GM18858 (cell line): ENCODE data around the gene SDK1.
"Not testable (repeated sequence)": the region's sequence is repeated elsewhere in the genome, so short reads cannot be mapped to it uniquely, and the experiment has no call there.

Experiments
- ATAC-seq: cut with Tn5 transposase; IDR thresholded peaks from one replicate; pipeline ENCODE4 v1.9.1; 2021; ENCODE audit not compliant: unreplicated experiment

The SDK1 gene

GRCh38 chr7:4248295-4248694, 947.2 kb downstream of the SDK1 start:
- no peak for ATAC-seq

- ATAC-seq, result no peak
These were observed 948.2 kb downstream of the SDK1 start for GRCh38 chr7:4249241-4249640.

GRCh38 chr7:4255336-4255735, 954.3 kb downstream of the SDK1 start:
- no peak for ATAC-seq

GRCh38 chr7:4256286-4256685, 955.2 kb downstream of the SDK1 start:
- no peak for ATAC-seq

DNA sequence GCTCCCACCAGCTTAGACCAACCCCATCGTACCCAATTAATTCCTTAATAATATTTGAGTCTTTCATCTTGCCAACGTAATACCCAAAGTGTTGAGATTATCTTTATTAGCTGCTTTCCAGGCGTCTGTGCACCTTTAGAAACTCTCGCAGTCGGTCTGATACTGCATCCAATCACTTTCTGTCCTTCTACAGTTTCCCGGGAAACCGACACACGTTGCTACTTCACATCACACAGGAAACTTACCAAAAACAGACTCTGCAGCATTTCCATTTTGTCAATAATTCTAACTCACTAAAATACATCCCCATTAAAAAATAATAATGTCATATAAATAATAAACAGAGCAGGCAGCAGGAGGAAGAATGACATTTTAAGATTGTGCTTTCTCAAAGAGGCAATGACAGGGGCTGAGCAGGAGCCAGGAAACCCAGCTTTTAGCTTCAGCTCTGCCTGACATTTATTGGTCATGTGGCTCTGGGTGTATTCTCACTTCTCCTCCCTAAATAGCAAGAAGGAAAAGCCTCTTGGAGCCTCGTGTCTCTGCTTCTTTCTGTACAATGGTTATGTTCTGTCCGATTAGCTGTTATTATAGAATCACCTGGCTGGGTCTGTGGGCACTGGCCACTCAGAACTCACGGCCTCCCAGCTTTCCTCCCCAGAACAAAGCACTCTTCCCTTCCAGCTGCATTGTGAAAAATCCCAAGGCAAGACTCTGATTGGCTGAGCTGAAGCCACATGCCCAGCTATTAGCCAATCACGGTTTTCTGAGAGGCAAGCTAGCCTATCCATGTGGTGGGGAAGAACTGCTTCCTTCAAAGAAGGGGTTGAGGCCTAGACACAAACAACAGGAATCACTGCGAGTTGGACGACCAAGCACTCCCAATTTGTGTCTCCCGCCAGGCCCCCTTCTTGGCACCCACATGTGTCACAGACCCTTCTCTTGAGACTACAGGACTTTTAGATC, 956.4 kb downstream of the SDK1 start:
- no peak for ATAC-seq

GRCh38 chr7:4260116-4260515, 959.1 kb downstream of the SDK1 start:
- ATAC-seq, result not testable (repeated sequence)

DNA sequence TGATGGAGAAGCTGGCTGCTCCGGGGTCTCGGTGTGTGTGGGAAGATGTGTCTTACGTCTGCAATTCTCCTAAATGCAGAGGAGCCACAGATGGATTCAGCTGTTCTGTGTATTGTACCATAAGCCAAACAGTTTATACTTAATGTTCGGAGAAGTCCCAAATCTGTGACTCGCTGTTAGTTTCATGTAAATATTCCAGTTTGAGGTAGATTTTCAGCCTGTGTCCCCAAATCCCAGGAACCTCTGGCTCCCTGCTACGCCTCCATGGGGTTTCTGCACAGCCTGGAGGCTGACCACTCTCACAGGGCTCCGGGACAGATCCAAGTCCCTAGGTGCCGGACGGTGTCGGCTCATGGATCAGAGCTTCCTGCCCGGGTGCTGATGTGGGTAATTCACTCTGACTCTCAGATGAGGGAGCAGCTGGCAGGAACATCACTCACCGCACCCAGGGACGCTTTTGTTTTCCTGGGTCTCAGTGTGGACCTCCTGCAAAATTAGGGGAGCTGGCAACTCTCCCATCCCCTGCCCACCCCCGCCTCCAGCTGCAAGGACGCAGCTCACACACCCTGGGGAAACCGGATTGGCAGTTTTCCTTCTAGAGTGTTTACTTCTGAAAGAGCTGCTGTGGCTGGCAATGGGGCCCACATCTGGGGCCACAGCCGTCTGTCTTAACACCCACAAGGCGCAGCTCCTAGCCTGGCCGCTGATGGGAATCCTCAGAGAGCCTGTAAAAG, 960.0 kb downstream of the SDK1 start:
- ATAC-seq, result no peak

- no peak for ATAC-seq
These were observed 960.5 kb downstream of the SDK1 start for GRCh38 chr7:4261601-4261960.

- not testable (repeated sequence) for ATAC-seq
These were observed 963.2 kb downstream of the SDK1 start for GRCh38 chr7:4264206-4264605.

DNA sequence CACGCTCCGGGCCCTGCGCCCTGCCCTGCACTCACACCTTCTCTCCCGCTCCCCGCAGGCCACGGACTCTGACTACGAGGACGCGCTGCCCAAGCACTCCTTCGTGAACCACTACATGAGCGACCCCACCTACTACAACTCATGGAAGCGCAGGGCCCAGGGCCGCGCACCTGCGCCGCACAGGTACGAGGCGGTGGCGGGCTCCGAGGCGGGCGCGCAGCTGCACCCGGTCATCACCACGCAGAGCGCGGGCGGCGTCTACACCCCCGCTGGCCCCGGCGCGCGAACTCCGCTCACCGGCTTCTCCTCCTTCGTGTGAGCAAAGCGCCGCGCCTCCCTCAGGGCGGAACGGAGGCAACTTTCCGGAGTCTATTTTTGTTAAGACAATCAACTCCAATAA, 964.0 kb downstream of the SDK1 start:
- ATAC-seq, result no peak

DNA sequence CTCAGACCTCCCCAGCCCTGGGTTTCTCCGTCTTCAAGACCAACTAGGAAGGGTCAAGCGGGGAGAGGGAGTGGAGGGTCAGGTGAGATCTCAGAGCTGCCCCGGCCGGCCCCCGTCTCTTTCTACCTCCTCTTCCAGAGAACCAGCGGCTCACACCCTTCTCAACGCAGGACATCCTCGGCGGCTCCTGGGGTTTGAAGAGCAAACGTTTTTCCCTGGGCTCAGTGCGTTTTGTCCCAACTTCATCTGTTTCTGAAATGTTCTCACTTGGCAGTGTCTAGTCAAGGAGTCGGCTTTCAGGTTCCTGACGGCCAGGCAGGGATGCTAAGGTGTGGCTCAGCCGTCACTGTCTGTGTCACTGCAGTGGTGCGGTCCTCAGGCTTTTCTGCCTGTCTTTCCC, 964.6 kb downstream of the SDK1 start:
- no peak for ATAC-seq

DNA sequence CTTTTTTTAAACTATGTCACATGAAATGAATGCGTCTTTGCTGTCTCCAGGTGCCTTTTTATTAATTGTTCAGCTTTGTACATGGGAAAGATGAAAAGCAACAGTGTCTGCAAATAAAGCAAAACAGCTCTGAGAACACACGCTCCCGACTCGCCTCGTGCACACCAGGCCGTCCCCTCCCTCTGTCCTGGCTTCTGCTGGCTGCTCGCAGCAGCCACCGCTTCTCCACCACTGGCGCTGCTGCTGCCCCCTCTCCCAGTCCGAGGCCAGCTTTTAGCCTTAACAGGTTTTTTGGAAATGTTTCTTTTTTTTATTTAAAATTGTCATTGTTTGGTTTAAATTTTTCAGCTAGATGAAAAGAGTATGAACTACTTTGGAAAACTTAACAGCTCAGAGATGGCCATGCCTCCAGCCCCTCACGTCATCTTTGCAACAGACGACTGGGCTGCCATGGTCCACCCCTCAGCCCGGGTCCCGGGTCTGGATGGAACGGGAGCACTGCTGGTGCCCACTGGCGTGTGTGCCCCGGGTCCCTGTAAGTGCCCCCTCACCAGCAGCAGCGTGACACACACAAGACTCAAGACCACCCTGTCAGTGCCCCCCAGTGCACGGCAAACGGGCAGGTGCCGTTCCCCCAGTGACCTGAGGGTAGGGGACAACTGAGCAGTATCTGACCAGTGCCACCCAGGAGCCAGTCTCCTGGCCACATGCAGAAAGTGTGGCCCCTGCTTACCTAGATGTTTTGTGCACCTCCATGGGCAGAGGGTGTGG, 965.4 kb downstream of the SDK1 start:
- no peak for ATAC-seq

DNA sequence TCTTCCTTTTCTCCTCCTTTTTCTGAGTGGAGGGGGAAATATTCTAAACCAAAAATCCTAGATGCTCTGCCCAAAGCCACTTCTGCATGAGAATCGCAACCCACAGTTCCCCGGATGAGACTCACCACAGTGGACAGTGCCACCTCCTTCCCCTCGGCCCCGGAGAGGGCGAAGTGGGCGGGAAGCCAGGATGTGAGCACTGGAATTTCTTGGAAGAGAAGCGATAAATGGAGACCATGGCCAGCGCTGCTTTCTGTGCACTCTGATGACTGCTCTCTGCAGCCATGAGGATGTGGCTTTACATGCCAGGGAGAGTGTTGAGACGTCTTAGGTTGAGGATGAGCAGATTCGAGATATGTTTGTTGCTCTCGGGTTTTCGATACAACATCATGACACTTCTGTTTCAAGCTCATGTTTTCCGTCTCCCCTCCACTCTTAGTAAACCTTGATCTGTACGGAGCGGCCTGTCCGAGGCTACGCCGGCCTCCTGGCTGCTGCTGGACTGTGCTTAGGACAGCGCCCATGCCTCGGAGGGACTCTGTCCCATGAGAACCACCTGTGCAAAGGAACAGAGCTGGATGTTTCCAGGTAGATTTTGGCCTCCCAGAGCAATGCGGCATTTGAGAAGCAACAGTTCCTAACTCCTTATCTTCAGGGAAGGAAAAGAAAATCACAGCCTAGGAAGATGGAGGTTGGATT, 966.4 kb downstream of the SDK1 start:
- no peak for ATAC-seq

DNA sequence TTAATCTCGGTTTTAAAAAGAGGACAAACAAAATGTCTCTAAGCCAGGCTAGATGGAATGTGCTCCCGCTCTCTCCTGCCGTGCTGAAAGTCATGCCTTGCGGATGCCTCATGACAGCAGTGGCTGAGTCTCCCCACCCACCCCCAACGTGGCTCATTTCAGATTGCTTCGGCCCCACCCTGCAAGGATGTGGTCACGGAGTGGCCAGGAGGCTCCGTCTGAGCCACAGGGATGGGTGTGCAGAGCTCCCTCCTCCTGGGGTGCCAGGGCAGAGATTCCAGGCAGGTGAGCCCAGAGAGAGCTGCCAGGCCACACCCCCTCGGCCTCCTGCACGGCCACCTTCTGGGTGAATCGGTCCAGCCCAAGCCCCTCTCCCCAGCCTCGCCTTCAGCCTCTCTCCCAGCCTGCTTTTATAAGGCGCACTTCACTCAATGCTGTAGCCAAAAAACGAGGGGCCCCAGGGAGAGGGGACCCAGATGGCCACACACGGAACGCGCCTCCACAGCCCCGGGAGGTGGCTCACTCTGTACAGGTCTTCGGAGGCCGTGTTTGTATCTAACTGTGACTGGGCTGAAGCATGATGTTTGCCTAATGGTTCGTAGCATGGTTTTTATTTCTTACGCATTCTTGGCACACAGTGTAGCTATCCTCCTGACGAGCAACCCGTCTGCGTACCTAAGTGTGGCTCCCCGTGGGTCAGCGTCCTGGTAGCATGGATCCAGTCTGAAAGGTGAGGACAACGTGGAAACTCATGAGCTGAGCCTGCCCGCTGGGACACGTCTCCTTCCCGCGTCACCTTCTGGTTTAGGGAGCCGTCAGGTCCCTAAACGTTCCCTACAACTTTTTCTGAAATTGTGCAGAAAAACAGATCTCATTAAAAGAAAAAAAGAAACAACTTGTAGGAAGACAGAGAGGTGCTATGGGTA, 967.3 kb downstream of the SDK1 start:
- no peak for ATAC-seq

GRCh38 chr7:4269086-4269485, 968.0 kb downstream of the SDK1 start:
- no peak for ATAC-seq

- ATAC-seq, result no peak
These were observed 968.7 kb downstream of the SDK1 start for GRCh38 chr7:4269746-4270145.

DNA sequence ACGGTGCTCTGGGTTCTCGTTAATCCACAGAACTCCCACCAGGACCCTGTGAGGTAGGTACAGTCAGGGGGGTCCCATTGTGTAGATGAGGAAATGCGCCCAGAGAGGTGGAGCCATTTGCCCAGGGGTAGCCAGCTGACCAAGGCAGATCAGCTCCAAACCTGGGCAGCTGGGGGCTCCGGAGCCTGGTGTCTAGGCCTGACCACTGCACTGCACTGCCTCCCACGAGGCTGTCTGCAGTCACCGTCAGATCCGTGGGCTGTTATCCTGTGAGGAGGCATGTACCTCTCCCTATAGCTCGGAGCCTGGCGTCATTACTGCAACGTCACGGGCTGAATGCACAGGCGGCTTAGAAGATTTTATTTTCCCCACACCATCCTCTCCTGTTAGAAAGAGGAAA, 969.2 kb downstream of the SDK1 start:
- ATAC-seq, result no peak

DNA sequence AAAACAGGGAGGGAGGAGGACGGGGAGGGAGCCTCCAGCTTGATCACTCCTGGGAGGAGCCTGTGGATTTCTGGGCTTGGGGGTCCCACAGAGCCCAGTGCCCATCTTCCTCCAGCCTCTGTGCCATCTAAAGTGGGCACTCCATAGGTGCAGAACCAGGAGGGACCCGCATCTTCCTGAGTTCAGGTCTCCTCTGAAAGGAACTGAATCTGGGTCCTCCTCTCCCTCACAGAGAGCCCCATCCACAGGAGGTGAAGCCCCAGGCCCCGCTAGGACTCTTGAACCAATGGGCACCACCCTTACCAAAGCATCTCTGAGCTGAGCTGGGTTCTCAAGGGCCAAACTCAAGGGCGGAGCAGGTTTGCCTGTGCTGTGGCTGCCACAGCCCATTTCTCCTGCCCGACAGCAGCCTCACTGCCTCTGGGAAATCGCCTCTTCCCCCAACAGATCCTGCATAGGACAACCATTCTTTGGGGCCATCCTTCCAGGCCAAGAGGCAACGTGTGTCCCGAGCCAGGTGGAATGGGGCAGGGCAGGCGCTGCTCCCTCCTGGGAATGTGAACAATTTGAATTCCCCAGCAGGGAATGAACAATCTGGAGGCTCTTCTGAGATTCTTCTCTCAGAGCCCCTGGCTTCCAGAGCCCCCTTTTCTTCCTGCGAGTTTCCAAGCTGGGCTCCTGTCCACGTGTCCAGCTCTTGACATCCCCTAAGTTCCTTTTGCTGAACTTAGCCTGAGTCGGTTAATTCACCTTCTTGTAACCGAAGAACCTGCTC, 970.1 kb downstream of the SDK1 start:
- ATAC-seq, result no peak

DNA sequence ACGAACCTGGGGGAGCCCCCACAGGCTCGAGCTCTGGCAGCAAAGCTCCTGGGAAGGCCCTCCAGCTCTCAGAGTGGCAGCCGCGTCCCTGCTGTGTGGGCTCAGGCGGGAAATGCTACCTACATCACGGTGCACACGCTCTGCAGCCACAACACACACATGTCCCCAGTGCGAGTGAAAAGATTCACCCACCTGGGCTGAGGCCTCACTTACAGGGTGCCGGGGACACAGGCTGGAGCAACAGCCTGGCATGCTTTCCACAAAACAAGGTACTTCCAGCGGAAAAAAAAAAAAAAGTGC, 970.6 kb downstream of the SDK1 start:
- no peak for ATAC-seq
